Measurements from ENCODE around the gene CRYL1. TPM values are rescaled to one million over a fixed set of nuclear protein-coding genes. Genes with fewer than 3 reads are reported as not detected.

CRYL1 gene
- total RNA-seq, 1 experiment from 2014 or later, result 22.9 TPM

DNA sequence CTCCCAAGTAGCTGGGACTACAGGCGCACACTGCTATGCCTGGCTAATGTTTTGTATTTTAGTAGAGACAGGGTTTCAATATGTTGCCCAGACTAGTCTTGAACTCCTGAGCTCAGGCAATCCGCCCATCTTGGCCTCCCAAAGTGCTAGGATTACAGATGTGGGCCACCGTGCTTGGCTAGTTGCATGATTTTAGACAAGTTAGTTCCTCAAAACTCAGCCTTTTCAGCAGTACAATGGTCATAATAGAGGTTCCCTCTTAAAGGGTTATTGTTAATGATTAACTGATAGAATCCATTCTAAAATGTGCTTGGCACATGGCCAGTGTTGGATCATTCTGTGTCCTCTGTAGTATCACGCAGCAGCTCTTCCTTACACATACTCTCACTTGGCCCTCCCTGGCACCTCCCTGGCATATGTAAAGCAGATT lies 21.8 kb upstream of the CRYL1 start:
- H3K36me3 ChIP-seq, result no peaks in the 10 kb centered on the region
- no peaks in the 10 kb centered on the region for H3K9me3 ChIP-seq
- H3K4me3 ChIP-seq, result no peak overlapping the region
- H3K27me3 ChIP-seq, result no peaks in the 10 kb centered on the region
- DNase-seq, result no peak

- no peaks in the 10 kb centered on the region for H3K36me3 ChIP-seq
- no peak overlapping the region for H3K4me3 ChIP-seq
- H3K27me3 ChIP-seq, result no peaks in the 10 kb centered on the region
- H3K9me3 ChIP-seq, result no peaks in the 10 kb centered on the region
- no peak for DNase-seq
Measured at GRCh38 chr13:20546556-20546955, 20.9 kb upstream of the CRYL1 start.

GRCh38 chr13:20544201-20544923 lies 18.7 kb upstream of the CRYL1 start:
- Histone ChIP-seq H3K27me3 (no peaks in the 10 kb centered on the region), H3K4me3 (no peak overlapping the region), H3K9me3 (no peaks in the 10 kb centered on the region), H3K36me3 (no peaks in the 10 kb centered on the region)
- no peak for DNase-seq

GRCh38 chr13:20536992-20537391 lies 11.3 kb upstream of the CRYL1 start:
- Histone ChIP-seq H3K27me3 (no peaks in the 10 kb centered on the region), H3K9me3 (peaks cover 6% of the 10 kb centered on the region; the same call in 1 of the 2 replicates), H3K36me3 (no peaks in the 10 kb centered on the region), H3K4me3 (no peak overlapping the region)
- DNase-seq, result no peak

DNA sequence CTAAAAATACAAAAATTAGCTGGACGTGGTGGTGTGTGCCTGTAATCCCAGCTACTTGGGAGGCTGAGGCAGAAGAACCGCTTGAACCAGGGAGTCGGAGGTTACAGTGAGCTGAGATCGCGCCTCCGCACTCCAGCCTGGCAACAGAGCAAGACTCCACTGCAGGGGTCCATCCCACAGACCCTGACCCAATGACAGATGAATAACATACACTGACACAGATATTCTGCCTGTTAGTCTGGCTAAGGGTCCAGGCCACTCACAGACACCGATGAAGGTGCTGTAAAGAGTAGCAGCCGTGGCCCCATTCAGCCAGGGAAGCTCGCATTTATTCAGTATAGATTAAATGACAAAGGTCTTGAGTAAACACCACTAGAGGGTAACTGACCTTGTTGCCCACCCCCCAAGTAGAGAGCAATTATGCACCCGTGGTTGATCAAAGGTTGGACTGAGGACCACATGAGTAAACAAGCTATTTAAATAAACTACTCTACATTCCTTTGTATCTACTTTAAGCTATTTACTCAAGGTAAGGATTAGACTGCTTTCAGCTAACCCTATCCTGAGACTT lies 8.5 kb upstream of the CRYL1 start:
- DNase-seq, result no peak

DNA sequence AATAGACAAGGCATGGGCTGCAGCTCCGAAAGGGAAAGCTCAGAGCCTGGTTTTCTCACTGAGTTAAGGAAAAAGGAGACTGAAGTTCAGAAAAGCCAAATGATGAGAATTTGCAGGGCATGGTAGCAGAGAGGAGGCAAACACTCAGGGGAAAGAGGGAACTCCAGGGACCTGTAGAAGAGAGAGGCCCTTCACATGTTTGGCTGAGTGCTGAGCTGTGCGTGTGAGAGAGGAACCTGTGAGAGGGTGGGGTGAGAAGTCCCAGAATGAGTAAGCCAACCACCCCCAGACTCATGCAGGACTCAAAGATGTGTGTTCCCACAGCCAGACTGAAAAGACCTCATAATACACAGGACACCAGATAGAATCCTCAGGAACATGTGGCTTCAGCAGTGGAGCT lies 2.8 kb upstream of the CRYL1 start:
- H3K27me3 ChIP-seq, result no peaks in the 10 kb centered on the region
- no peaks in the 10 kb centered on the region for H3K36me3 ChIP-seq
- no peak overlapping the region for H3K4me3 ChIP-seq
- no peaks in the 10 kb centered on the region for H3K9me3 ChIP-seq
- DNase-seq, result no peak

More for the DNA sequence above, 8.5 kb upstream of the CRYL1 start:
- Histone ChIP-seq H3K4me3 (no peak overlapping the region), H3K9me3 (peaks cover 6% of the 10 kb centered on the region; the same call in 1 of the 2 replicates), H3K27me3 (no peaks in the 10 kb centered on the region), H3K36me3 (no peaks in the 10 kb centered on the region)

GRCh38 chr13:20526664-20527063 lies 1.0 kb upstream of the CRYL1 start:
- Histone ChIP-seq H3K9me3 (no peaks in the 10 kb centered on the region), H3K4me3 (peak overlapping the region; percentile 57)
- DNase-seq, result no peak

GRCh38 chr13:20525144-20525600 lies 485 bp downstream of the CRYL1 start:
- H3K27me3 ChIP-seq, result no peaks in the 10 kb centered on the region
- H3K9me3 ChIP-seq, result no peaks in the 10 kb centered on the region
- peak overlapping the region; percentile 57 for H3K4me3 ChIP-seq
- no peaks in the 10 kb centered on the region for H3K36me3 ChIP-seq
- peak; percentile 29 for DNase-seq

More at GRCh38 chr13:20526664-20527063, 1.0 kb upstream of the CRYL1 start:
- Histone ChIP-seq H3K36me3 (no peaks in the 10 kb centered on the region), H3K27me3 (no peaks in the 10 kb centered on the region)

GRCh38 chr13:20521364-20522115 lies 4.1 kb downstream of the CRYL1 start:
- Histone ChIP-seq H3K4me3 (no peak overlapping the region), H3K27me3 (no peaks in the 10 kb centered on the region), H3K9me3 (no peaks in the 10 kb centered on the region), H3K36me3 (no peaks in the 10 kb centered on the region)
- no peak for DNase-seq

DNA sequence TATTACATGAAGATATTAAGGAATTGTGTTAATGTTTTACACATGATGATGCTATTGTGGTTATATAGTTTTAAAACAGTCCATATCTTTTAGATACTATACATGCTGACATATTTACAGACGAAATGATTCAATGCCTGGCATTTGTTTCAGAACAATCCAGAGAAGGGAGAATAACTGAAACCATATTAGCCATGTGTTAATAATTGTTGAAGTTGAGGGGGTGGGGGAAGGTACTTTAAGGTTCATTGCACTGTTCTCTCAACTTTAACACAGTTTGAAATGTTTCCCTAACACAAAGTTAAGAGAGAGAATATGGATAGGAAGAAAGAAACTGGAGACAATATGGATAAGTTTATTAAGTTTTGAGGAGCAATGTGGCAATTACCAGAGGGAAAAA lies 5.8 kb downstream of the CRYL1 start:
- no peak overlapping the region for H3K4me3 ChIP-seq
- no peak for DNase-seq
- no peaks in the 10 kb centered on the region for H3K27me3 ChIP-seq
- H3K9me3 ChIP-seq, result no peaks in the 10 kb centered on the region
- no peaks in the 10 kb centered on the region for H3K36me3 ChIP-seq

DNA sequence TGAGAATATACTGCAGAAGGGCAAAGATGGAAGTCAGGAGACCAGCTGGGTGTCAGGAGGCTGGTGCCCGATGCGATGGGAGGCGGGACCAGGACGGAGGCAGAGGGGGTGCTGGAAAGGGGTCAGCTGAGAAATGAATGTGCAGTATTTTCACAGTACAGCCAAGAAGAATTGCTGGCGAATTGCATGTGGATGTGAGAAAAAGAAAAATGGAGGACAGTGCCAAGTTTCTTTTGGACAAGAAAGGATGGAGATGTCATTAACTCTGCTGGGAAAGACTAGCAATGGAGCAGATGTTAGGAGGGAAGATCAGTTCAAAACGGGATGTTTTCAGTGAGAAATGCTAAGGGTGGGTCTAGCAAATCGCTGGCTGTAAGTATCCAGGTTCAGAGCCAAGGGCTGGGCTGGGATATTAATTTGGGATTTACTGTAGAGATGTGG lies 7.0 kb downstream of the CRYL1 start:
- Histone ChIP-seq H3K4me3 (no peak overlapping the region), H3K36me3 (no peaks in the 10 kb centered on the region), H3K27me3 (no peaks in the 10 kb centered on the region), H3K9me3 (no peaks in the 10 kb centered on the region)
- DNase-seq, result no peak

DNA sequence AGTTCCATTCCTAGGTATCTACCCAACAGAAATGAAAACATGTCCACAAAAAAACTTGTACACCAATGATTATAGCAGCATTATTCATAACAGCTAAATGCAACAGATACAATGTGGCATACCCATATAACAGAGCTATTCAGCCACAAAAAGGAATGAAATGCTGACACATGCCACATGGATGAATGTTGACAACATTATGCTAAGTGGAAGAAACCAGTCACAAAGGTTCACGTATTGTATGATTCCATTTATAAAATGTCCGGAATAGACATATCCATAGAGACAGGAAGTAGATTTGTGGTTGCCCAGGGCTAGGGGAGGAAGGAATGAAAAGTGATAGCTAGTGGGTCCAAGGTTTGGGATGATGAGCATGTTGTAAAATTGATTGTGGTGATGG lies 10.8 kb downstream of the CRYL1 start:
- Histone ChIP-seq H3K9me3 (no peaks in the 10 kb centered on the region), H3K36me3 (no peaks in the 10 kb centered on the region), H3K4me3 (no peak overlapping the region), H3K27me3 (no peaks in the 10 kb centered on the region)
- DNase-seq, result no peak

DNA sequence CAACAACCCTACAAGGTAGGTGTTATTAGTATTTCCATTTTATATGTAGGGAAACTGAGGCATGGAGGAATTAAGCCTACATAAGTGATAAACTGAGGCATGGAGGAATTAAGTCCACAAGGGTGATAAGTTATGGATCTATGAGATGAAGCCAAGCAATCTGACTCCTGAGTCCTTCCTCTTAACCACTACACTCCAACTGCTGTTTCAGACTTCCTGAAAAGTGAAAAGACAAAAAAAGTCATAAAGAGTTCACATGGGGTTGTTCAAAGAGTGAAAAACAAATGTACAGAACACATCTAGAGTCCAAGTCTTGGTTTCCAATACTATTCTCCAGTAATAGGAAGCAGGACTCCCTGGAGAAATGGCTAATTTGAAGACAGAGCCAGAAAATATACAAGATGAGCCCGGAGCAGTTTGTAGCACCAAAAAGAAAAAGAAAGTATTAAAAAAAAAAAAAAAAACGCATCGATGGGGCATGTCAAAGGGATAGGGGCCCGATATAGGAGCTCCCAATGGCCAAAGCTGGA lies 12.1 kb downstream of the CRYL1 start:
- DNase-seq, result no peak
- Histone ChIP-seq H3K9me3 (no peaks in the 10 kb centered on the region), H3K27me3 (no peaks in the 10 kb centered on the region), H3K36me3 (no peaks in the 10 kb centered on the region), H3K4me3 (no peak overlapping the region)

GRCh38 chr13:20512042-20512683 lies 13.5 kb downstream of the CRYL1 start:
- H3K4me3 ChIP-seq, result no peak overlapping the region
- no peaks in the 10 kb centered on the region for H3K9me3 ChIP-seq
- no peaks in the 10 kb centered on the region for H3K36me3 ChIP-seq
- DNase-seq, result no peak
- no peaks in the 10 kb centered on the region for H3K27me3 ChIP-seq

- no peak overlapping the region for H3K4me3 ChIP-seq
Measured at GRCh38 chr13:20506696-20507095, 19.0 kb downstream of the CRYL1 start.

DNA sequence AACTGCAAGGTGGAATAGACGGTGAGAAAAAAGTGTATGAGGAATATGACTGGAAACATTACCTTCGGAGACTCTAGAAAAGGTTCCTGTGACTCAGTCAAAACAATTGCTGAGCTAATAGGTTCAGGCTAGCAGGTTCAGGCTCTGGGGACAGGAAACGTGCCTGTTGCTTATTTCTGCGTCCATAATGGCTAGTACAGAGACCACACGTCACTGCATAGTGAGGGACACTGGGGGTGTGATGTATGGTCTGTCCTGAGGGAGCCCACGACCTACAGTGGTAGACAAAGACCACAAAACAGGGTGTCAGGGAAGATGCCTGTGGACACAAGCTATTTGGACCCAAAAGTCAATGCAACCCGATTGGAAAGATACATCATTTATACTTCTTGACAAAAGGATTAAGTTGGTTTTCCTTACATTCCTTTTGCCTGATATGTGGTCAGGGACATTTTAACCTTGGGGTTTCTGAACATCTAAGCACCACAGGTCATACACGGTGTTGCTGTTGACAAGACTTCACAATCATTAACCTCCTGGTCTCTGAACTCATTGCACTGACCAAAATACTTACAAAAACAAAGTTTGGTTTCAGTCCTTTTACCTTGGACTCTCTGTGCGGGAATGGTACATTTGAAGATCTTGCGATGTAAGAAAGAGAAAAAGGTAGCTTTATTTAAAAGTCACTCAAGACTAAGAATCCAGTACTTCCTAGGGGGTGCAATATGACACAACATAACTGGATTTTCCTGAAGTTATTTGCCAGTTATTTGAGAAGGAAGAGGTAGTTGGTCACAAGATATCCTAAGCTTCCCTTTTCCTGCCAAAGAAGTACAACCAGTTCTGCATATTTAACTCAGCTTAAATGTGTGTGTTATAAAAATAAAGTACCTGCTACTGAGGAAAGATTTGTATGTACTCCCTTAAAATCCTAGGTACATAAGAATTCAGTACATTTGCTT lies 20.0 kb downstream of the CRYL1 start:
- Histone ChIP-seq H3K9me3 (peaks cover 2% of the 10 kb centered on the region), H3K4me3 (no peak overlapping the region), H3K27me3 (no peaks in the 10 kb centered on the region), H3K36me3 (no peaks in the 10 kb centered on the region; the same call in 1 of the 2 replicates)
- no peak for DNase-seq

More at GRCh38 chr13:20506696-20507095, 19.0 kb downstream of the CRYL1 start:
- Histone ChIP-seq H3K36me3 (no peaks in the 10 kb centered on the region), H3K9me3 (no peaks in the 10 kb centered on the region), H3K27me3 (no peaks in the 10 kb centered on the region)
- DNase-seq, result no peak
